Endothelial cell of umbilical vein (primary cell): ENCODE results near the gene TRIM37. TPM values are rescaled to one million over a fixed set of nuclear protein-coding genes. Genes with fewer than 3 reads are reported as not detected.

Experiments used
- BruUV-seq: library from RNA; stranded (reverse); fragments of 400-500 nt; replicated peaks from 2 replicates; lab custom pipeline; 2021; lab: Mats Ljungman, UMichigan
- CTCF ChIA-PET: fragments of 300-600, 350-600 bp; sonication (Branson Sonifier 250); formaldehyde crosslinking; loops from one replicate; lab custom pipeline; 2021; ENCODE audit warnings: antibody characterized with exemption, inconsistent platforms; lab: Charles Lee
- POLR2A ChIA-PET: fragments of 300-600, 350-600 bp; sonication (Branson Sonifier 250); formaldehyde crosslinking; loops from one replicate; lab custom pipeline; 2021; ENCODE audit warnings: antibody characterized with exemption, inconsistent platforms; lab: Charles Lee
- DNase-seq: peaks from one replicate; pipeline ENCODE4 v3.0.0-alpha.2; 2011; ENCODE audit warnings: low read depth, low spot score
- FAIRE-seq: peaks from 2 replicates; lab custom pipeline; 2011; peaks lifted over from hg19 to GRCh38; lab: Jason Lieb, UNC
- H2AFZ ChIP-seq: 2 replicates; pipeline ENCODE4 v1.6.0; 2012; ENCODE audit warnings: low read depth, low read length, control low read depth, inconsistent platforms
- H3K27ac ChIP-seq: 2 replicates; pipeline ENCODE4 v1.5.1; 2011; ENCODE audit warnings: low read depth, mild to moderate bottlenecking, control low read depth, low read length, moderate library complexity; ENCODE audit not compliant: insufficient read depth
- H3K27me3 ChIP-seq, 2 experiments: 2 replicates each; pipeline versions ENCODE4 v1.6.0 to v1.6.1; 2011; ENCODE audit warnings: low read length in 2 of 2, mixed read lengths in 1 of 2; ENCODE audit not compliant: control insufficient read depth in 2 of 2, insufficient read depth in 2 of 2
- H3K36me3 ChIP-seq, 2 experiments: 2 replicates in 1 of 2; 3 replicates in 1 of 2; pipeline ENCODE4 v1.5.1; 2011; ENCODE audit warnings: low read length in 2 of 2, mild to moderate bottlenecking in 1 of 2, moderate library complexity in 1 of 2; ENCODE audit not compliant: control insufficient read depth in 2 of 2, insufficient read depth in 2 of 2; ENCODE audit errors: extremely low read depth in 1 of 2
- H3K4me1 ChIP-seq: 3 replicates; pipeline ENCODE4 v1.5.1; 2011; ENCODE audit warnings: mild to moderate bottlenecking, low read length; ENCODE audit not compliant: control insufficient read depth, insufficient read depth; ENCODE audit errors: extremely low read depth
- H3K4me2 ChIP-seq: 2 replicates; pipeline ENCODE4 v1.6.1; 2011; ENCODE audit warnings: low read length, control low read depth, mixed read lengths; ENCODE audit not compliant: insufficient read depth
- H3K4me3 ChIP-seq, 3 experiments: fragments of 200-600 bp in 1 of 3; sonication (generic), shearing (Covaris generic) in 1 of 3; replicated peaks in 1 of 3; 2 replicates each; pipeline ENCODE4 v1.5.1; 2011 to 2016; ENCODE audit warnings: control low read depth in 3 of 3, low read length in 3 of 3, mild to moderate bottlenecking in 2 of 3, inconsistent platforms in 1 of 3, low read depth in 1 of 3, moderate library complexity in 1 of 3; ENCODE audit not compliant: insufficient read depth in 1 of 3
- H3K79me2 ChIP-seq: 2 replicates; pipeline ENCODE4 v1.6.0; 2012; ENCODE audit warnings: low read length, inconsistent platforms; ENCODE audit not compliant: control insufficient read depth, insufficient read depth
- H3K9ac ChIP-seq: replicated peaks from 2 replicates; pipeline ENCODE3; 2011; ENCODE audit warnings: low read length, control low read depth; ENCODE audit not compliant: insufficient read depth; ENCODE audit errors: extremely low read depth
- H3K9me1 ChIP-seq: replicated peaks from 3 replicates; pipeline ENCODE4 v1.6.0; 2011; ENCODE audit warnings: mild to moderate bottlenecking, low read length; ENCODE audit not compliant: control insufficient read depth, insufficient read depth; ENCODE audit errors: extremely low read depth
- H3K9me3 ChIP-seq: replicated peaks from 2 replicates; pipeline ENCODE4 v1.5.1; 2012; ENCODE audit warnings: low read length, inconsistent platforms; ENCODE audit not compliant: control insufficient read depth, insufficient read depth
- H4K20me1 ChIP-seq: replicated peaks from 2 replicates; pipeline ENCODE3; 2011; ENCODE audit warnings: mild to moderate bottlenecking, low read length; ENCODE audit not compliant: control insufficient read depth, insufficient read depth; ENCODE audit errors: extremely low read depth
- EZH2 ChIP-seq: IDR thresholded peaks from 2 replicates; pipeline ENCODE4 v1.6.1; 2012; ENCODE audit warnings: borderline replicate concordance, low read depth, mild to moderate bottlenecking, moderate library complexity, low read length, inconsistent platforms; ENCODE audit not compliant: severe bottlenecking
- FOS ChIP-seq: IDR thresholded peaks from 2 replicates; pipeline ENCODE4 v1.6.1; 2011; ENCODE audit warnings: mild to moderate bottlenecking, low read length, moderate library complexity, borderline replicate concordance; ENCODE audit not compliant: insufficient read depth
- GATA2 ChIP-seq: IDR thresholded peaks from 2 replicates; pipeline ENCODE4 v1.7.0; 2011; ENCODE audit warnings: low read depth, mild to moderate bottlenecking, moderate library complexity, mixed read lengths, low read length; ENCODE audit not compliant: insufficient read length, insufficient read depth
- JUN ChIP-seq: IDR thresholded peaks from 2 replicates; pipeline ENCODE4 v1.6.1; 2011; ENCODE audit warnings: borderline replicate concordance, low read depth; ENCODE audit not compliant: insufficient read length, insufficient read depth
- MYC ChIP-seq: IDR thresholded peaks from one replicate; pipeline ENCODE4 v1.6.1; 2011; ENCODE audit warnings: mild to moderate bottlenecking, low read depth, low read length
- POLR2A ChIP-seq: IDR thresholded peaks from 2 replicates; pipeline ENCODE4 v1.6.1; 2012; ENCODE audit warnings: low read depth, mild to moderate bottlenecking, control low read depth, low read length
- POLR2AphosphoS5 ChIP-seq: IDR thresholded peaks from 2 replicates; pipeline ENCODE4 v1.6.1; 2012; ENCODE audit warnings: low read depth, mild to moderate bottlenecking, control low read depth, low read length, moderate library complexity; ENCODE audit not compliant: insufficient read depth
- dilution Hi-C: fragments of 300-500 bp; cut with MboI; formaldehyde crosslinking; loops from one replicate; pipeline ENCODE4 v1.15.0; 2019; ENCODE audit warnings: low sequenced_read_pairs; ENCODE audit not compliant: extremely low pct_ligation_motif_present
- intact Hi-C: fragments of 100-400 bp; cut with micrococcal nuclease; formaldehyde crosslinking; loops from one replicate; pipeline ENCODE4 v1.10.0; 2022
- polyA plus RNA-seq, 4 experiments: library from polyadenylated mRNA; depleted of rRNA in 3 of 4; stranded (reverse) in 3 of 4; unstranded in 1 of 4; fragments of >200 nt; gene quantifications; 2 replicates each; pipeline versions ENCODE4 v1.2.1 to v1.2.3, GENCODE V29; 2011 to 2012; ENCODE audit warnings: missing spikeins in 1 of 4
- total RNA-seq: library from RNA; stranded (reverse); gene quantifications from 2 replicates; pipeline ENCODE4 v1.2.3, GENCODE V29; 2021
- TF ChIP-seq, protein P1 (sequence below), 2 donors: IDR thresholded peaks; 1 replicate in 1 of 2; 2 replicates in 1 of 2; pipeline ENCODE4 v1.5.1; 2011; ENCODE audit warnings: low read length in 2 of 2, mild to moderate bottlenecking in 2 of 2, moderate library complexity in 2 of 2, control low read depth in 1 of 2, inconsistent platforms in 1 of 2, low read depth in 1 of 2; ENCODE audit not compliant: insufficient read depth in 1 of 2; ENCODE audit errors: extremely low read depth in 1 of 2
- TF ChIP-seq, protein P2 (sequence below): IDR thresholded peaks from 2 replicates; pipeline ENCODE4 v1.6.1; 2011; ENCODE audit not compliant: insufficient read depth, insufficient read length

Gene TRIM37
- total and polyA plus RNA-seq, 2 donors (not counting 3 experiments of a cell fraction or from before 2014, with no cell fraction given), result 18.8 to 41.9 TPM

DNA sequence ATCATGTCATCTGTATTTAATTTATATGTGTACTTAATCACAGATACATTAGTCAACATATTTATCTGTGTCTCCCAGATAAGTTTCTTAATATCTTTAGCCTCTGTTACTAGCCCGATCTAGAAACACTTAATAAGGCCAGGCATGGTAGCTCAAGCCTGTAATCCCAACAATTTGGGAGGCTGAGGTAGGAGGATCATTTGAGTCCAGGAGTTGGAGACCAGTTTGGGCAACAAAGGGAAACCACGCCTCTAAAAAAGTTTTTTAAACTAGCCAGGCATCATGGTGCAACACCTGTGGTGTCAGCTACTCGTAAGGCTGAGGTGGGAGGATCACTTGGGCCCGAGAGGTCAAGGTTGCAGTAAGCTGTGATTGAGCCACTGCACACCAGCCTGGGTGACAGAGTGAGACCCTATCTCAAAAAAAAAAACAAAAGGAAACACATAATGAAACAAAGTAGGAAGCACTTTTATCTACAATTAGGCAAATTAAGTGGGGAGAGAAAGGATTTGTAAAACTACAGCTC lies 39.0 kb upstream of the TRIM37 start:
- no peak for TF ChIP-seq JUN
- TF ChIP-seq POLR2A, result no peak
- TF ChIP-seq GATA2, result no peak
- TF ChIP-seq FOS, result no peak
- TF ChIP-seq EZH2, result no peak
- no peak for TF ChIP-seq POLR2AphosphoS5
- TF ChIP-seq, protein P1, sequence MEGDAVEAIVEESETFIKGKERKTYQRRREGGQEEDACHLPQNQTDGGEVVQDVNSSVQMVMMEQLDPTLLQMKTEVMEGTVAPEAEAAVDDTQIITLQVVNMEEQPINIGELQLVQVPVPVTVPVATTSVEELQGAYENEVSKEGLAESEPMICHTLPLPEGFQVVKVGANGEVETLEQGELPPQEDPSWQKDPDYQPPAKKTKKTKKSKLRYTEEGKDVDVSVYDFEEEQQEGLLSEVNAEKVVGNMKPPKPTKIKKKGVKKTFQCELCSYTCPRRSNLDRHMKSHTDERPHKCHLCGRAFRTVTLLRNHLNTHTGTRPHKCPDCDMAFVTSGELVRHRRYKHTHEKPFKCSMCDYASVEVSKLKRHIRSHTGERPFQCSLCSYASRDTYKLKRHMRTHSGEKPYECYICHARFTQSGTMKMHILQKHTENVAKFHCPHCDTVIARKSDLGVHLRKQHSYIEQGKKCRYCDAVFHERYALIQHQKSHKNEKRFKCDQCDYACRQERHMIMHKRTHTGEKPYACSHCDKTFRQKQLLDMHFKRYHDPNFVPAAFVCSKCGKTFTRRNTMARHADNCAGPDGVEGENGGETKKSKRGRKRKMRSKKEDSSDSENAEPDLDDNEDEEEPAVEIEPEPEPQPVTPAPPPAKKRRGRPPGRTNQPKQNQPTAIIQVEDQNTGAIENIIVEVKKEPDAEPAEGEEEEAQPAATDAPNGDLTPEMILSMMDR (IDR thresholded peaks at IDR 0.05; ENCODE audit: extremely low read depth in 1 of 2, insufficient read depth in 1 of 2, low read depth in 1 of 2, low read length in 2 of 2), result no peak
- TF ChIP-seq, protein P2, sequence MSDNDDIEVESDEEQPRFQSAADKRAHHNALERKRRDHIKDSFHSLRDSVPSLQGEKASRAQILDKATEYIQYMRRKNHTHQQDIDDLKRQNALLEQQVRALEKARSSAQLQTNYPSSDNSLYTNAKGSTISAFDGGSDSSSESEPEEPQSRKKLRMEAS, result no peak
- TF ChIP-seq MYC, result no peak
- FAIRE-seq (no peak), DNase-seq (no peak)
- ChIA-PET CTCF (interaction anchor here (1.1 to 1.9 kb wide), 3 partner anchors 8 to 10 kb away, joined by 3 to 8 read pairs (median 5); partner anchors contain the start of genes PRR11 and SKA2), POLR2A (no interaction called here)
- no peaks in the 10 kb centered on the region for H3K27me3 ChIP-seq
- no peaks in the 10 kb centered on the region for H3K9me1 ChIP-seq
- H3K4me3 ChIP-seq, result no peak overlapping the region
- no peaks in the 10 kb centered on the region for H3K9me3 ChIP-seq
- no peak overlapping the region for H2AFZ ChIP-seq
- peaks cover 98% of the 10 kb centered on the region for H3K79me2 ChIP-seq
- no peak overlapping the region for H3K4me2 ChIP-seq
- intact Hi-C loops, result no loop called here
- BruUV-seq, result no TSS peak
- H3K36me3 ChIP-seq, result no peaks in the 10 kb centered on the region
- peaks cover 2% of the 10 kb centered on the region for H4K20me1 ChIP-seq
- peaks cover 8% of the 10 kb centered on the region for H3K4me1 ChIP-seq
- H3K27ac ChIP-seq, result no peak overlapping the region
- no peak overlapping the region for H3K9ac ChIP-seq
- dilution Hi-C loops, result no loop called here
